HG03457 (cell line): Measurements from ENCODE around the gene BCAS3.

Experiments
- ATAC-seq: cut with Tn5 transposase; IDR thresholded peaks from one replicate; pipeline ENCODE4 v1.9.1; 2021; ENCODE audit warnings: moderate number of reproducible peaks; ENCODE audit not compliant: unreplicated experiment

The BCAS3 gene

GRCh38 chr17:61267847-61268246, 590.2 kb downstream of the BCAS3 start:
- no peak for ATAC-seq

GRCh38 chr17:61275395-61275794, 597.7 kb downstream of the BCAS3 start:
- ATAC-seq = no peak

GRCh38 chr17:61276806-61277205, 599.2 kb downstream of the BCAS3 start:
- no peak for ATAC-seq

- no peak for ATAC-seq
Observed at GRCh38 chr17:61279476-61280145, 602.0 kb downstream of the BCAS3 start.

- ATAC-seq = no peak
Observed at GRCh38 chr17:61280338-61280737, 602.7 kb downstream of the BCAS3 start.

GRCh38 chr17:61280851-61281250, 603.2 kb downstream of the BCAS3 start:
- ATAC-seq = no peak

- ATAC-seq = no peak
Observed at GRCh38 chr17:61282377-61282776, 604.7 kb downstream of the BCAS3 start.

GRCh38 chr17:61283043-61283442, 605.4 kb downstream of the BCAS3 start:
- ATAC-seq = no peak

GRCh38 chr17:61284174-61284573, 606.5 kb downstream of the BCAS3 start:
- no peak for ATAC-seq

- no peak for ATAC-seq
Observed at GRCh38 chr17:61284746-61285145, 607.1 kb downstream of the BCAS3 start.

GRCh38 chr17:61285526-61286320, 608.1 kb downstream of the BCAS3 start:
- no peak for ATAC-seq

GRCh38 chr17:61286449-61286848, 608.8 kb downstream of the BCAS3 start:
- no peak for ATAC-seq

GRCh38 chr17:61289408-61290385, 612.0 kb downstream of the BCAS3 start:
- no peak for ATAC-seq

- no peak for ATAC-seq
Observed at GRCh38 chr17:61291451-61292285, 614.0 kb downstream of the BCAS3 start.

- ATAC-seq = no peak
Observed at GRCh38 chr17:61294286-61294685, 616.6 kb downstream of the BCAS3 start.

GRCh38 chr17:61294777-61295176, 617.1 kb downstream of the BCAS3 start:
- ATAC-seq = no peak

GRCh38 chr17:61296058-61296457, 618.4 kb downstream of the BCAS3 start:
- no peak for ATAC-seq

- no peak for ATAC-seq
Observed at GRCh38 chr17:61299517-61300513, 622.2 kb downstream of the BCAS3 start.
